Left lobe of liver (tissue), 1 donor: ENCODE measurements around the gene LGR4. TPM values are rescaled to one million over a fixed set of nuclear protein-coding genes. Genes with fewer than 3 reads are reported as not detected.

Experiments
- total RNA-seq: library from RNA; stranded (reverse); gene quantifications from one replicate; pipeline ENCODE4 v1.2.1, GENCODE V29; 2021
- donor health status: DM: no; HTN: yes; CAD: no.

Gene LGR4
- total RNA-seq, 1 donor from 2014 or later = 50.8 TPM

Other genes with a start within 250 kb of the LGR4 start
- gene CCDC34, start 109.6 kb downstream of the LGR4 start, total RNA-seq = 2.0 TPM
- gene LIN7C, start 34.0 kb upstream of the LGR4 start, total RNA-seq = 22.3 TPM
- 0.05 TPM for gene BDNF, start 227.7 kb upstream of the LGR4 start, total RNA-seq